AML-193 (cell line): ENCODE results near the gene RRP1.
"Not testable (repeated sequence)": the region's sequence is repeated elsewhere in the genome, so short reads cannot be mapped to it uniquely, and the experiment has no call there.

Source experiments
- DNase-seq, 2 experiments: peaks; one replicate each; lab custom pipeline; 2025; lab: John Stamatoyannopoulos, UW

Gene RRP1

GRCh38 chr21:43840259-43840658 lies 50.9 kb downstream of the RRP1 start:
- DNase-seq = no peak

- DNase-seq = no peak
These were observed 53.4 kb downstream of the RRP1 start for GRCh38 chr21:43842742-43843141.

GRCh38 chr21:43844906-43845305 lies 55.5 kb downstream of the RRP1 start:
- DNase-seq = not testable (repeated sequence)

- DNase-seq = no peak
These were observed 56.0 kb downstream of the RRP1 start for GRCh38 chr21:43845386-43845785.

GRCh38 chr21:43846430-43846829 lies 57.1 kb downstream of the RRP1 start:
- no peak for DNase-seq

- no peak for DNase-seq
These were observed 57.9 kb downstream of the RRP1 start for GRCh38 chr21:43847301-43847700.

- DNase-seq = no peak
These were observed 59.4 kb downstream of the RRP1 start for GRCh38 chr21:43848771-43849170.

- DNase-seq = no peak
These were observed 60.3 kb downstream of the RRP1 start for GRCh38 chr21:43849532-43850299.

- no peak for DNase-seq
These were observed 61.4 kb downstream of the RRP1 start for GRCh38 chr21:43850728-43851295.

- no peak for DNase-seq
These were observed 62.2 kb downstream of the RRP1 start for GRCh38 chr21:43851593-43851992.

- no peak for DNase-seq
These were observed 64.7 kb downstream of the RRP1 start for GRCh38 chr21:43853851-43854772.
